ENCODE measurements around the gene SMYD2. TPM values are rescaled to one million over a fixed set of nuclear protein-coding genes. Genes with fewer than 3 reads are reported as not detected.
A peak's percentile ranks its signal among the peaks of the same experiment; 100 is the strongest.

The SMYD2 gene
- total RNA-seq, 2 experiments from 2014 or later, result 17.1 to 17.6 TPM

DNA sequence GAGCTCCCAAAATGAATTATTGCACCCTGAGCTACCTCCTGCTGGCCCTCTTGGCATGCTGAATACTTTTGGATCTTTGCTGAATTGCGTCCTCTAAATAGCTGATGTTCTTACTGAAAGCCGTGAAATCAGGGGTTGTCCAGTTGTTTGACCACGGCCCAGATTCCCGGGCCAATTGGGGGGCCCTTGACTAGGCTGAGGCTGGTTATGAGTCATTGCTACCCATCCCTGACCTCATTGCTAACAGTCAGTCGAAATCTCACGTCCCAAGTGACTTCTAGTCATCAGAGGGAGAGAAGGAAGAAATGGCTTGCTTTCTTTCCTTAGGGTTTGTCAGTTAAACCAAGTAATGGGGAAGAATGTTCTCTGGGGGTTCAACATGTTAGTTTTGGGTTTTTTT lies 37.4 kb downstream of the SMYD2 start:
- H3K27me3 Mint-ChIP-seq, result no peaks in the 10 kb centered on the region
- POLR2A ChIA-PET, result no interaction called here
- H3K9me3 ChIP-seq (ENCODE audit: control insufficient read depth in 1 of 2, insufficient read depth in 1 of 2, low read length in 2 of 2), result no peaks in the 10 kb centered on the region
- no peaks in the 10 kb centered on the region for H3K4me1 Mint-ChIP-seq (ENCODE audit: low read depth)
- CTCF ChIA-PET, result interaction anchor here (0.6 to 3.6 kb wide), 2 partner anchors 10 to 27 kb away, joined by 3 to 12 read pairs; no protein-coding TSS in a partner anchor
- TF ChIP-seq, protein P1, sequence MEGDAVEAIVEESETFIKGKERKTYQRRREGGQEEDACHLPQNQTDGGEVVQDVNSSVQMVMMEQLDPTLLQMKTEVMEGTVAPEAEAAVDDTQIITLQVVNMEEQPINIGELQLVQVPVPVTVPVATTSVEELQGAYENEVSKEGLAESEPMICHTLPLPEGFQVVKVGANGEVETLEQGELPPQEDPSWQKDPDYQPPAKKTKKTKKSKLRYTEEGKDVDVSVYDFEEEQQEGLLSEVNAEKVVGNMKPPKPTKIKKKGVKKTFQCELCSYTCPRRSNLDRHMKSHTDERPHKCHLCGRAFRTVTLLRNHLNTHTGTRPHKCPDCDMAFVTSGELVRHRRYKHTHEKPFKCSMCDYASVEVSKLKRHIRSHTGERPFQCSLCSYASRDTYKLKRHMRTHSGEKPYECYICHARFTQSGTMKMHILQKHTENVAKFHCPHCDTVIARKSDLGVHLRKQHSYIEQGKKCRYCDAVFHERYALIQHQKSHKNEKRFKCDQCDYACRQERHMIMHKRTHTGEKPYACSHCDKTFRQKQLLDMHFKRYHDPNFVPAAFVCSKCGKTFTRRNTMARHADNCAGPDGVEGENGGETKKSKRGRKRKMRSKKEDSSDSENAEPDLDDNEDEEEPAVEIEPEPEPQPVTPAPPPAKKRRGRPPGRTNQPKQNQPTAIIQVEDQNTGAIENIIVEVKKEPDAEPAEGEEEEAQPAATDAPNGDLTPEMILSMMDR (IDR thresholded peaks at IDR 0.05), result no peak
- DNase-seq, result no peak
- H3K9me3 Mint-ChIP-seq, result no peaks in the 10 kb centered on the region
- intact Hi-C loops (cut with DNase I, micrococcal nuclease), result no loop called here
- H3K36me3 Mint-ChIP-seq (ENCODE audit: low read depth), result peaks cover 80% of the 10 kb centered on the region
- H3K27me3 ChIP-seq (ENCODE audit: control insufficient read depth in 1 of 2, insufficient read depth in 2 of 2, low read length in 2 of 2), result no peaks in the 10 kb centered on the region
- H3K4me3 ChIP-seq (ENCODE audit: low read length), result no peak overlapping the region
- no peaks in the 10 kb centered on the region for H3K4me1 ChIP-seq (ENCODE audit: insufficient read depth, low read length)
- H3K4me3 Mint-ChIP-seq, result no peak overlapping the region
- H3K27ac Mint-ChIP-seq, result no peak overlapping the region
- ATAC-seq (ENCODE audit: poor library complexity), result no peak
- H3K27ac ChIP-seq (ENCODE audit: low read depth in 1 of 2, low read length in 2 of 2), result no peak overlapping the region
- peaks cover 59% of the 10 kb centered on the region for H3K36me3 ChIP-seq (ENCODE audit: insufficient read depth, low read length)

DNA sequence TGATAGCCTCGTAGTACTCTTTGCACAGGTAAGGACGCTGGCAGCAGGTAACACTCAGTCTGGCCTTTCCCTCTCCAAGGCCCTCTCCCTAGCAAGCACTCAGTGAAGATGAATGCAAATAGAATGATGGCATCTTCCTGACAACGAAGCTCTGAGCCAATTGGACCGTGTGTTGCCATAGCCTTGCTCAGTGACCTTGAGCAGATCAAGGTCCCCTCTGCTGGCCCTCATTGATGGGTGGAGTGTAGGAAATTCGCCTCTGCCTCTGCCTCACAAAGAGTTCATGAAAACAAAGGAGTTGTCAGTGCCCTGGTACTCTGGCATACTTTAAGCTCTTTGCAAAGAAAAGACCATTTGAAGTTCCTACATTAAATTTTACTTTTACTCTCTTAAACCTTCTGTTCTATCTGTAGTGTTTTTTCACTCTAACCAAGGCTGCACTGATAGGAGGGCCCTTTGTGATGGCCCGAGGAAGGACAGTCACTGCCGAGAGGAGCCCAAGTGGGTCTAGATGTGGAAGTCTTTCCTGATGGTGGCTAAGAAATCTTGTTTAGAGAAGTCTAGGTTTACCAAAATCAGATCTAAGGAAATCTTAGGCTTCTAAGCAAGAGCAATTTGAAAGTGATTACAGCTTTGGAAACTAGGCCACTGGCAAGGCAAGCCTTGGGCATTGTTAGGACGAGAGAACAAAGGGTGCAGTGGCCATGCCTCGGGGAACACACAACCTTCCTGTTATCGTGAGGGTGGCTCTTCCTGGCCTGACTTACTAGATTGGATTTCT lies 38.2 kb downstream of the SMYD2 start:
- ChIA-PET POLR2A (no interaction called here), CTCF (interaction anchor here (0.6 to 3.6 kb wide), 3 partner anchors 9 to 58 kb away, joined by 3 to 12 read pairs (median 5); no protein-coding TSS in a partner anchor)
- Mint-ChIP-seq H3K4me1 (ENCODE audit: low read depth) (no peaks in the 10 kb centered on the region), H3K4me3 (no peak overlapping the region), H3K27ac (no peak overlapping the region), H3K27me3 (no peaks in the 10 kb centered on the region), H3K9me3 (no peaks in the 10 kb centered on the region), H3K36me3 (ENCODE audit: low read depth) (peaks cover 82% of the 10 kb centered on the region)
- TF ChIP-seq, protein P1 (IDR thresholded peaks at IDR 0.05), result no peak
- ATAC-seq (ENCODE audit: poor library complexity) (no peak), DNase-seq (no peak)
- Histone ChIP-seq H3K4me3 (ENCODE audit: low read length) (no peak overlapping the region), H3K4me1 (ENCODE audit: insufficient read depth, low read length) (no peaks in the 10 kb centered on the region), H3K9me3 (ENCODE audit: control insufficient read depth in 1 of 2, insufficient read depth in 1 of 2, low read length in 2 of 2) (no peaks in the 10 kb centered on the region), H3K36me3 (ENCODE audit: insufficient read depth, low read length) (peaks cover 60% of the 10 kb centered on the region), H3K27ac (ENCODE audit: low read depth in 1 of 2, low read length in 2 of 2) (no peak overlapping the region), H3K27me3 (ENCODE audit: control insufficient read depth in 1 of 2, insufficient read depth in 2 of 2, low read length in 2 of 2) (no peaks in the 10 kb centered on the region)
- intact Hi-C loops (cut with DNase I, micrococcal nuclease), result no loop called here

DNA sequence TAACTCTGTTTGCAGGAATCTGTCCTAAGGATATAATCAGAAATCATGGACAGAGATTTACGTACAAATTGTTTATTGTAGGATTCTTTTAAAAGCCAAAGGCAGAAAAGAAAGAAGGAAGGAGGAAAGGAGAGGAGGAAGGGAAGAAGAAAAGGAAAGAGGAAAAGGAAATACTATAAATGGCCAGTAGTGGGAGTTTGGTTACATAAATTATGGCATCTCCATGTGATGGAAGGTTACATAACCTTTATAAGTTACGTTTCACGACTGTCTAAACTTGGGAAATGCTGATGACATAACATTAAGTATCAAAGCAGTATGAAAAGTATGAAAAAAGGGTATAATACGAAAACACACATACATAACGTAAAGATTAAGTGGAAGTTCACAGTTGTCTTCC lies 39.0 kb downstream of the SMYD2 start:
- Histone ChIP-seq H3K27me3 (ENCODE audit: control insufficient read depth in 1 of 2, insufficient read depth in 2 of 2, low read length in 2 of 2) (no peaks in the 10 kb centered on the region), H3K9me3 (ENCODE audit: control insufficient read depth in 1 of 2, insufficient read depth in 1 of 2, low read length in 2 of 2) (no peaks in the 10 kb centered on the region), H3K36me3 (ENCODE audit: insufficient read depth, low read length) (peaks cover 64% of the 10 kb centered on the region), H3K4me3 (ENCODE audit: low read length) (no peak overlapping the region), H3K4me1 (ENCODE audit: insufficient read depth, low read length) (no peaks in the 10 kb centered on the region), H3K27ac (ENCODE audit: low read depth in 1 of 2, low read length in 2 of 2) (no peak overlapping the region)
- DNase-seq (no peak), ATAC-seq (ENCODE audit: poor library complexity) (no peak)
- Mint-ChIP-seq H3K4me1 (ENCODE audit: low read depth) (no peaks in the 10 kb centered on the region), H3K36me3 (ENCODE audit: low read depth) (peaks cover 82% of the 10 kb centered on the region), H3K4me3 (no peak overlapping the region), H3K27ac (peak overlapping the region; percentile 6), H3K9me3 (no peaks in the 10 kb centered on the region), H3K27me3 (no peaks in the 10 kb centered on the region)
- ChIA-PET CTCF (interaction anchor here (2.5 kb wide), 1 partner anchor 59 kb away, joined by 5 read pairs; no protein-coding TSS in a partner anchor), POLR2A (no interaction called here)
- intact Hi-C loops (cut with DNase I, micrococcal nuclease), result no loop called here
- TF ChIP-seq, protein P1 (IDR thresholded peaks at IDR 0.05), result no peak
